Measurements from ENCODE around the gene UIMC1. TPM values are rescaled to one million over a fixed set of nuclear protein-coding genes. Genes with fewer than 3 reads are reported as not detected.

UIMC1 gene
- total RNA-seq, 1 experiment from 2014 or later, result 96.3 TPM

GRCh38 chr5:176927562-176927961, 79.0 kb downstream of the UIMC1 start:
- no peaks in the 10 kb centered on the region for H3K27me3 Mint-ChIP-seq (ENCODE audit: insufficient read depth, unreplicated experiment)
- TF ChIP-seq, protein P1, sequence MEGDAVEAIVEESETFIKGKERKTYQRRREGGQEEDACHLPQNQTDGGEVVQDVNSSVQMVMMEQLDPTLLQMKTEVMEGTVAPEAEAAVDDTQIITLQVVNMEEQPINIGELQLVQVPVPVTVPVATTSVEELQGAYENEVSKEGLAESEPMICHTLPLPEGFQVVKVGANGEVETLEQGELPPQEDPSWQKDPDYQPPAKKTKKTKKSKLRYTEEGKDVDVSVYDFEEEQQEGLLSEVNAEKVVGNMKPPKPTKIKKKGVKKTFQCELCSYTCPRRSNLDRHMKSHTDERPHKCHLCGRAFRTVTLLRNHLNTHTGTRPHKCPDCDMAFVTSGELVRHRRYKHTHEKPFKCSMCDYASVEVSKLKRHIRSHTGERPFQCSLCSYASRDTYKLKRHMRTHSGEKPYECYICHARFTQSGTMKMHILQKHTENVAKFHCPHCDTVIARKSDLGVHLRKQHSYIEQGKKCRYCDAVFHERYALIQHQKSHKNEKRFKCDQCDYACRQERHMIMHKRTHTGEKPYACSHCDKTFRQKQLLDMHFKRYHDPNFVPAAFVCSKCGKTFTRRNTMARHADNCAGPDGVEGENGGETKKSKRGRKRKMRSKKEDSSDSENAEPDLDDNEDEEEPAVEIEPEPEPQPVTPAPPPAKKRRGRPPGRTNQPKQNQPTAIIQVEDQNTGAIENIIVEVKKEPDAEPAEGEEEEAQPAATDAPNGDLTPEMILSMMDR (IDR thresholded peaks at IDR 0.05; ENCODE audit: unreplicated experiment), result no peak
- DNase-seq (ENCODE audit: unreplicated experiment), result peak; percentile 13
- no peak overlapping the region for H3K27ac Mint-ChIP-seq (ENCODE audit: low read depth, unreplicated experiment)
- intact Hi-C loops (cut with micrococcal nuclease), result no loop called here
- H3K4me3 Mint-ChIP-seq (ENCODE audit: unreplicated experiment), result no peak overlapping the region
- H3K4me1 Mint-ChIP-seq (ENCODE audit: insufficient read depth, unreplicated experiment), result no peaks in the 10 kb centered on the region
- peaks cover 74% of the 10 kb centered on the region for H3K36me3 Mint-ChIP-seq (ENCODE audit: insufficient read depth, unreplicated experiment)
- no TSS peak for BruUV-seq (replicated peaks)
- CTCF ChIA-PET, result interaction anchor here (1.0 to 2.6 kb wide), 2 partner anchors 16 to 267 kb away, joined by 3 to 20 read pairs; no protein-coding TSS in a partner anchor
- POLR2A ChIA-PET, result no interaction called here
- H3K9me3 Mint-ChIP-seq (ENCODE audit: unreplicated experiment), result no peaks in the 10 kb centered on the region

DNA sequence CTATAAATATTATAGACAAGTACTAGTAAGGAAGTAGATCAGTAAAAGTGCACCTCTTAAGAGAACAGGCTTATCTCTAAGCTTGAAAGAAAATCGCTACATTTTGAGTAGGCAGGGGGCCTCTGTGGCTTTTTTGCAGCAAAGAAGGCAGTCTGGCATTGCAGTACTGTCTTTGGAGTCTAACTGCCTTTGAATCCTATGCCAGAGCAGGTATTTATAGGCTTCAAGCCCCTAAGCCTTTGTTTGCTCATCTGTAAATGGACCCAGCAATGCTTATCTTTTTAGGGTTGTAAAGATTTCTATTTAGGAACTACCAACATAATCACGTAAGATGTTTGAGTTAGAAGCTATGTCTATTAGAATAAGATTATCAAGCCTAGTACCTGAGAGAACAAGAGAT, 83.8 kb downstream of the UIMC1 start:
- no peak for DNase-seq (ENCODE audit: unreplicated experiment)
- no peak overlapping the region for H3K4me3 Mint-ChIP-seq (ENCODE audit: unreplicated experiment)
- ChIA-PET CTCF (interaction anchor here (0.7 to 4.4 kb wide), 5 partner anchors 85 to 1389 kb away, joined by 3 to 23 read pairs (median 3); no protein-coding TSS in a partner anchor), POLR2A (interaction anchor here (0.7 kb wide), 1 partner anchor 37 kb away, joined by 3 read pairs; no protein-coding TSS in a partner anchor)
- H3K36me3 Mint-ChIP-seq (ENCODE audit: insufficient read depth, unreplicated experiment), result peaks cover 44% of the 10 kb centered on the region
- H3K27me3 Mint-ChIP-seq (ENCODE audit: insufficient read depth, unreplicated experiment), result no peaks in the 10 kb centered on the region
- BruUV-seq (replicated peaks), result no TSS peak
- no peak overlapping the region for H3K27ac Mint-ChIP-seq (ENCODE audit: low read depth, unreplicated experiment)
- no peaks in the 10 kb centered on the region for H3K9me3 Mint-ChIP-seq (ENCODE audit: unreplicated experiment)
- intact Hi-C loops (cut with micrococcal nuclease), result no loop called here
- TF ChIP-seq, protein P1 (IDR thresholded peaks at IDR 0.05; ENCODE audit: unreplicated experiment), result no peak
- H3K4me1 Mint-ChIP-seq (ENCODE audit: insufficient read depth, unreplicated experiment), result peaks cover 5% of the 10 kb centered on the region

DNA sequence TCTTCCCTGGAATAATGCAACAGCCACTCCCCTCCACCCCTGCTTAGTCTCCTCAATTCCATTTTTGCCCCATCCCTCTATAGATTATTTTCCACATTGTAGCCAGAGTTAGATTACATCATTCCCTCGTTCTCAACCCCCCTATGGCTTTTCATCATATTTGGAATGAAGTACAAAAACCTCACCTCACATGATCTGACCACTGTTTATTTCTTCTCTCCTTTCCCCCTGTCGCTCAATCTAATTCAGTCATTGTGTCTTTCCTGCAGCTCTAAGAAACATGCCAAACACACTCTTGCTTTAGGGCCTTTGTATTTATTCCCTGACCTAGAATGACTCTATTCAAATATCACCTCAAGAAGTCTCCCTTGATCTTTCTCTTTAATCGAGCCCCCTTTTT, 84.9 kb downstream of the UIMC1 start:
- TF ChIP-seq, protein P1 (IDR thresholded peaks at IDR 0.05; ENCODE audit: unreplicated experiment), result no peak
- CTCF ChIA-PET, result interaction anchor here (0.6 to 4.4 kb wide), 2 partner anchors 261 to 275 kb away, joined by 3 to 23 read pairs; no protein-coding TSS in a partner anchor
- H3K9me3 Mint-ChIP-seq (ENCODE audit: unreplicated experiment), result no peaks in the 10 kb centered on the region

GRCh38 chr5:176918613-176919012, 88.0 kb downstream of the UIMC1 start:
- DNase-seq (ENCODE audit: unreplicated experiment), result no peak
- TF ChIP-seq, protein P1 (IDR thresholded peaks at IDR 0.05; ENCODE audit: unreplicated experiment), result no peak
- H3K4me1 Mint-ChIP-seq (ENCODE audit: insufficient read depth, unreplicated experiment), result peaks cover 8% of the 10 kb centered on the region
- POLR2A ChIA-PET, result interaction anchor here (0.8 kb wide), 1 partner anchor 15 kb away, joined by 3 read pairs; no protein-coding TSS in a partner anchor
- CTCF ChIA-PET, result interaction anchor here (0.6 to 4.2 kb wide), 2 partner anchors 53 to 259 kb away, joined by 3 to 26 read pairs; no protein-coding TSS in a partner anchor
- H3K36me3 Mint-ChIP-seq (ENCODE audit: insufficient read depth, unreplicated experiment), result peaks cover 48% of the 10 kb centered on the region
- H3K4me3 Mint-ChIP-seq (ENCODE audit: unreplicated experiment), result no peak overlapping the region
- no TSS peak for BruUV-seq (replicated peaks)
- H3K27me3 Mint-ChIP-seq (ENCODE audit: insufficient read depth, unreplicated experiment), result no peaks in the 10 kb centered on the region
- H3K9me3 Mint-ChIP-seq (ENCODE audit: unreplicated experiment), result no peaks in the 10 kb centered on the region
- intact Hi-C loops (cut with micrococcal nuclease), result no loop called here
- no peak overlapping the region for H3K27ac Mint-ChIP-seq (ENCODE audit: low read depth, unreplicated experiment)

More for the DNA sequence above, 84.9 kb downstream of the UIMC1 start:
- Mint-ChIP-seq H3K27me3 (ENCODE audit: insufficient read depth, unreplicated experiment) (no peaks in the 10 kb centered on the region), H3K27ac (ENCODE audit: low read depth, unreplicated experiment) (no peak overlapping the region), H3K36me3 (ENCODE audit: insufficient read depth, unreplicated experiment) (peaks cover 50% of the 10 kb centered on the region), H3K4me3 (ENCODE audit: unreplicated experiment) (no peak overlapping the region), H3K4me1 (ENCODE audit: insufficient read depth, unreplicated experiment) (peaks cover 5% of the 10 kb centered on the region)
- POLR2A ChIA-PET, result interaction anchor here (0.5 to 0.6 kb wide), 2 partner anchors 120 to 437 kb away, joined by 3 read pairs; no protein-coding TSS in a partner anchor
- DNase-seq (ENCODE audit: unreplicated experiment), result no peak
- no TSS peak for BruUV-seq (replicated peaks)
- intact Hi-C loops (cut with micrococcal nuclease), result no loop called here

Measured in MCF 10A (cell line).